HEK293 (cell line): ENCODE data around the gene FLNC.

Source experiments
- HOXA7 ChIP-seq: sonication (generic); formaldehyde crosslinking; IDR thresholded peaks from 2 replicates; pipeline ENCODE4 v1.8.1; 2022; ENCODE audit warnings: missing genetic modification reagents, borderline replicate concordance
- ZBTB21 ChIP-seq: fragments of 450-650 bp; formaldehyde crosslinking; IDR thresholded peaks from 2 replicates; pipeline ENCODE4 v1.5.1; 2017; ENCODE audit warnings: missing biosample characterization, missing genetic modification characterization
- ZNF791 ChIP-seq: fragments of 450-650 bp; formaldehyde crosslinking; IDR thresholded peaks from 2 replicates; pipeline ENCODE4 v1.5.1; 2016; ENCODE audit warnings: missing biosample characterization, missing genetic modification characterization

GRCh38 chr7:128793181-128793547 is 37.0 kb upstream of the FLNC start:
- TF ChIP-seq HOXA7 (CRISPR knock-in tag): no peak
- TF ChIP-seq ZNF791 (tag by site-specific recombination): no peak
- no peak for TF ChIP-seq ZBTB21 (tag by site-specific recombination)
